ENCODE measurements around the gene DNHD1. TPM values are rescaled to one million over a fixed set of nuclear protein-coding genes. Genes with fewer than 3 reads are reported as not detected.

Gene DNHD1
- total and polyA plus RNA-seq, 9 of the 15 experiments (the other 6 are each of a cell fraction or from before 2014, with no cell fraction given): 0.82 to 9.7 (median 3.8) TPM

DNA sequence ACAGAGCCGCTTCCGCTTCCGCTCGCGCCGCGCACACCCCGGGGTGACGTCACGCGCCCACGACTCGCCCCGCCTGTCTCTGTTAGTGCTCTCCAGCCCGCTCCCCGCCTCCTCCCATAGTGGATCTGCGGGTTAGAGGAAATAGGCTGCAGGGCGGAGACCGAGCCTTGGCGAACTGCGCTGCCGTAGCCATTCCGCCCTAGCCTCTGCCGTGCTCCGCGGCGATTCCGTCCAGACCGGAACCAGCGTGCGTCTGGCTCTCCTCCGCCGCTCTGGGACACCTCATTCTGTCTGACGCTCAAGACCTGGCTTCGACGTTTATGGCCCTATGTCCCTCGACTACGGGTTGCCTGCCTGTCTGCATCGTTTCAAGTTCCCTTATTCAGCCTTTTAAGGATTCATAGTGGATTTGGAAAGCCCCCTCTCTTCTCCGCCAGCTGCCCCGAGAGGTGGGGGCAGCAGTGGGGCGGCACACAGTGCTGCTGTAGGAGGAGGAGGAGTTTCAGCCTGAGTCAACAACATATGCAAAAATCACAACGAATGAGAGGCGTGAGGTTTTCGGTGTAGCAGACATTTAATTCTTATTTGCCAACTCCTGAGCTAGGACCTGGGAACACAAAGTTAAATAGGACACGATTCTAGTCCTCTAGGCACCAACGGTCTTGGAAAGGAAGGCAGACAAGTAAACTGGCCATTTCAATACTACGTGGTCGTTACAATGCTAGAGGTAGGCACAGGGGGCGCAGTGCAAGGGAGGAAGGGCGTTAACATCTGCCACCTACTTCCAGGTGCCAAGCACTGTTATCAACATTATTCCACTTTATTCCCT is 115.3 kb downstream of the DNHD1 start, which contains the start of gene TAF10 (continued):
- TF ChIP-seq, protein P1, sequence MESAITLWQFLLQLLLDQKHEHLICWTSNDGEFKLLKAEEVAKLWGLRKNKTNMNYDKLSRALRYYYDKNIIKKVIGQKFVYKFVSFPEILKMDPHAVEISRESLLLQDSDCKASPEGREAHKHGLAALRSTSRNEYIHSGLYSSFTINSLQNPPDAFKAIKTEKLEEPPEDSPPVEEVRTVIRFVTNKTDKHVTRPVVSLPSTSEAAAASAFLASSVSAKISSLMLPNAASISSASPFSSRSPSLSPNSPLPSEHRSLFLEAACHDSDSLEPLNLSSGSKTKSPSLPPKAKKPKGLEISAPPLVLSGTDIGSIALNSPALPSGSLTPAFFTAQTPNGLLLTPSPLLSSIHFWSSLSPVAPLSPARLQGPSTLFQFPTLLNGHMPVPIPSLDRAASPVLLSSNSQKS (CRISPR knock-in tag; IDR thresholded peaks at IDR 0.05): no peak
- TF ChIP-seq THRA (IDR thresholded peaks at IDR 0.05) (no peak), NR3C1 (CRISPR knock-in tag; IDR thresholded peaks at IDR 0.05) (no peak), CHD4 (IDR thresholded peaks at IDR 0.05; ENCODE audit: insufficient read depth, insufficient replicate concordance, low read depth, low read length, poor library complexity, severe bottlenecking) (no peak), SAP30 (IDR thresholded peaks at IDR 0.05; ENCODE audit: borderline replicate concordance, insufficient read depth, low read depth, low read length, poor library complexity, severe bottlenecking) (no peak), ZNF398 (CRISPR knock-in tag; IDR thresholded peaks at IDR 0.05) (no peak), HIVEP1 (CRISPR knock-in tag; IDR thresholded peaks at IDR 0.05) (no peak), KDM1A (IDR thresholded peaks at IDR 0.05) (no peak), ZZZ3 (IDR thresholded peaks at IDR 0.05) (no peak), CBX5 (IDR thresholded peaks at IDR 0.05; ENCODE audit: borderline replicate concordance, low read depth) (no peak), CBX3 (IDR thresholded peaks at IDR 0.05; ENCODE audit: borderline replicate concordance in 1 of 2, low read length in 2 of 2) (peak in 1 of 2 experiments; percentile 23; a peak in 1 of 3 replicates), E2F3 (CRISPR knock-in tag; IDR thresholded peaks at IDR 0.05) (no peak), THAP12 (CRISPR knock-in tag; IDR thresholded peaks at IDR 0.05) (peak; percentile 81; the same call in 1 of the 2 replicates), SAFB2 (IDR thresholded peaks at IDR 0.05; ENCODE audit: borderline replicate concordance, low read depth, low read length, severe bottlenecking) (no peak), ZSCAN29 (IDR thresholded peaks at IDR 0.05) (no peak)
- TF ChIP-seq, protein P2, sequence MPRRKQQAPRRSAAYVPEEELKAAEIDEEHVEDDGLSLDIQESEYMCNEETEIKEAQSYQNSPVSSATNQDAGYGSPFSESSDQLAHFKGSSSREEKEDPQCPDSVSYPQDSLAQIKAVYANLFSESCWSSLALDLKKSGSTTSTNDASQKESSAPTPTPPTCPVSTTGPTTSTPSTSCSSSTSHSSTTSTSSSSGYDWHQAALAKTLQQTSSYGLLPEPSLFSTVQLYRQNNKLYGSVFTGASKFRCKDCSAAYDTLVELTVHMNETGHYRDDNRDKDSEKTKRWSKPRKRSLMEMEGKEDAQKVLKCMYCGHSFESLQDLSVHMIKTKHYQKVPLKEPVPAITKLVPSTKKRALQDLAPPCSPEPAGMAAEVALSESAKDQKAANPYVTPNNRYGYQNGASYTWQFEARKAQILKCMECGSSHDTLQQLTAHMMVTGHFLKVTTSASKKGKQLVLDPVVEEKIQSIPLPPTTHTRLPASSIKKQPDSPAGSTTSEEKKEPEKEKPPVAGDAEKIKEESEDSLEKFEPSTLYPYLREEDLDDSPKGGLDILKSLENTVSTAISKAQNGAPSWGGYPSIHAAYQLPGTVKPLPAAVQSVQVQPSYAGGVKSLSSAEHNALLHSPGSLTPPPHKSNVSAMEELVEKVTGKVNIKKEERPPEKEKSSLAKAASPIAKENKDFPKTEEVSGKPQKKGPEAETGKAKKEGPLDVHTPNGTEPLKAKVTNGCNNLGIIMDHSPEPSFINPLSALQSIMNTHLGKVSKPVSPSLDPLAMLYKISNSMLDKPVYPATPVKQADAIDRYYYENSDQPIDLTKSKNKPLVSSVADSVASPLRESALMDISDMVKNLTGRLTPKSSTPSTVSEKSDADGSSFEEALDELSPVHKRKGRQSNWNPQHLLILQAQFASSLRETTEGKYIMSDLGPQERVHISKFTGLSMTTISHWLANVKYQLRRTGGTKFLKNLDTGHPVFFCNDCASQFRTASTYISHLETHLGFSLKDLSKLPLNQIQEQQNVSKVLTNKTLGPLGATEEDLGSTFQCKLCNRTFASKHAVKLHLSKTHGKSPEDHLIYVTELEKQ (CRISPR knock-in tag; IDR thresholded peaks at IDR 0.05): no peak
